K562 (cell line): ENCODE data around the gene PAQR4. TPM values are rescaled to one million over a fixed set of nuclear protein-coding genes. Genes with fewer than 3 reads are reported as not detected.

Experiments used
- CBFA2T3 ChIP-seq: fragments of 450-650 bp; IDR thresholded peaks from 2 replicates; pipeline ENCODE4 v1.6.1; 2017
- CHD1 ChIP-seq: fragments of 200-600 bp; sonication (generic); IDR thresholded peaks from one replicate; pipeline ENCODE4 v1.6.1; 2012; ENCODE audit warnings: mild to moderate bottlenecking, moderate library complexity, low read length, inconsistent platforms
- ELF4 ChIP-seq: fragments of 450-650 bp; formaldehyde crosslinking; IDR thresholded peaks from 2 replicates; pipeline ENCODE4 v1.4.0; 2022; ENCODE audit warnings: missing genetic modification characterization
- ELK1 ChIP-seq: sonication (generic); formaldehyde crosslinking; IDR thresholded peaks from 2 replicates; pipeline ENCODE4 v1.8.1; 2022; ENCODE audit warnings: missing genetic modification reagents
- FUS ChIP-seq: fragments of 200-400 bp; formaldehyde crosslinking; optimal IDR thresholded peaks from 2 replicates; pipeline ENCODE3; 2017; ENCODE audit warnings: low read depth, low read length
- GTF2E2 ChIP-seq: fragments of 200-800 bp; sonication (Bioruptor generic); IDR thresholded peaks from 2 replicates; pipeline ENCODE4 v1.6.1; 2016; ENCODE audit warnings: missing genetic modification characterization, missing compliant biosample characterization
- KDM5B ChIP-seq: fragments of 200-600 bp; sonication (generic); IDR thresholded peaks from 2 replicates; pipeline ENCODE4 v1.6.1; 2012; ENCODE audit warnings: low read depth, mild to moderate bottlenecking, moderate library complexity, low read length, control low read depth, inconsistent platforms; ENCODE audit not compliant: insufficient replicate concordance
- MGA ChIP-seq: fragments of 450-650 bp; IDR thresholded peaks from 2 replicates; pipeline ENCODE4 v1.6.1; 2016; ENCODE audit warnings: mild to moderate bottlenecking, moderate library complexity
- POLR2AphosphoS5 ChIP-seq: IDR thresholded peaks from 2 replicates; pipeline ENCODE4 v1.6.1; 2011; ENCODE audit warnings: mild to moderate bottlenecking, low read depth, low read length, moderate library complexity; ENCODE audit not compliant: control insufficient read depth, insufficient read depth
- ZFPM2 ChIP-seq: fragments of 250-450 bp; sonication (Bioruptor Pico); IDR thresholded peaks from 2 replicates; pipeline ENCODE4 v1.5.1; 2022; ENCODE audit warnings: mild to moderate bottlenecking
- ZNF133 ChIP-seq: fragments of 250-450 bp; sonication (Bioruptor Pico); IDR thresholded peaks from 2 replicates; pipeline ENCODE4 v1.4.0; 2020; ENCODE audit warnings: mild to moderate bottlenecking
- ZNF764 ChIP-seq: fragments of 250-450 bp; sonication (Bioruptor Pico); IDR thresholded peaks from 2 replicates; pipeline ENCODE4 v1.4.0; 2020; ENCODE audit warnings: low read depth, mild to moderate bottlenecking, moderate library complexity
- polyA plus RNA-seq, 8 experiments: library from polyadenylated mRNA; depleted of rRNA in 4 of 8; stranded (reverse) in 5 of 8; unstranded in 3 of 8; fragments of >200 nt; fragmentation: Nextera tagmentation in 2 of 8; fragmentation: Illumina TruSeq in 1 of 8; extraction: Ambion mirVana in 2 of 8; extraction: Trizol in 1 of 8; gene quantifications; 2 replicates each; pipeline versions ENCODE4 v1.2.1 to v1.2.3, GENCODE V29; 2011 to 2014; ENCODE audit warnings: inconsistent platforms in 1 of 8, missing spikeins in 1 of 8
- total RNA-seq, 7 experiments: library from RNA; depleted of rRNA in 6 of 7; stranded (reverse); fragments of >200 nt in 6 of 7; fragmentation: Illumina TruSeq in 2 of 7; extraction: Trizol in 2 of 7; gene quantifications; 2 replicates each; pipeline versions ENCODE4 v1.2.1 to v1.2.3, GENCODE V29; 2011 to 2021; ENCODE audit warnings: low replicate concordance in 1 of 7
- TF ChIP-seq, protein P1 (sequence below): fragments of 250-450 bp; sonication (Bioruptor Pico); IDR thresholded peaks from 2 replicates; pipeline ENCODE4 v1.5.1; 2021; ENCODE audit warnings: mild to moderate bottlenecking

The PAQR4 gene
- total and polyA plus RNA-seq, 9 of the 15 experiments (the other 6 are each of a cell fraction or from before 2014, with no cell fraction given), result 0.62 to 40.4 (median 19.5) TPM

DNA sequence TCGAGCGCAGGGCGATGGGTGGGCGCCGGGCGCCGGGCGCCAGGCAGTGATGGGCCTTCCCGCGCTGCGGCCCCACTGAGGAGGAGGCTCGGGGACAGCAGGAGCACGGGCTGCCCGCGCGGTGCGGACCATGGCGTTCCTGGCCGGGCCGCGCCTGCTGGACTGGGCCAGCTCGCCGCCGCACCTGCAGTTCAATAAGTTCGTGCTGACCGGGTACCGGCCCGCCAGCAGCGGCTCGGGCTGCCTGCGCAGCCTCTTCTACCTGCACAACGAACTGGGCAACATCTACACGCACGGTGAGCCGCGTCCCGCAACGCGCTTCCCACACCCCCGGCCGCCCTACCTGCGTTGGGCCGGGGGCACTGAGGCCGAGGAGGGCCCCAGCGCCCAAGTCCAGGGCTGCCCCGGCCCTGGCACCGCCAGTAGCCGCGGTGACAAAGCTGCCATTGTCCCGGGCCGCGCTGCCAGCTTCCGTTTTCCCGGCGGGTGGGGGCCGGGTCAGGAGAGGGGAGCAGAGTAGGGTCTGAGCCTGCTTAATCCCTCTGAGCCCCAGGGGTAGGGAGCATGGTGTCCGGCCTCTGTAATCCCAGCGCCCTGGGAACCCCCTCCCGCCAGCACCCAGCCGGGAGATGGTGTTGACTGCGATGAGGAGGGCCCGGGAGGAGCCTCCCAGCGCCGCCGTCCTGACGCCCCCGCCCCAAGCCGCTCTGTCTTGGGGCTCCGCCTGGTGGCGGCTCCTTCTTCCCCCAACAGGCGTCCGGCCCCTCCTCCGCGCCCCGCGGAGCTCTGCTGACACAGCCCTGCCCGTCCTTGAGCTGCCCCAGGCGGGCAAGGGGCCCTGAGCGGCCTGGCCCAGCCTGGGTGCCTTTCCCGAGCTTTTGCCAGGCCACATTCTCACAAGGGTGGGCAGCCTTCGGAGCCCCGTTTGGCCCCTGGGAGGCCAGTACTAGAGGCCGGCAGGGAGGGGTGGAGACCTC lies 685 bp downstream of the PAQR4 start (continued):
- TF ChIP-seq MGA, result no peak
- TF ChIP-seq ELF4 (CRISPR knock-in tag), result 0 out of 2 replicates have a peak, but pooled peaks have one; percentile 2
- no peak for TF ChIP-seq CBFA2T3
- TF ChIP-seq GTF2E2, result no peak
- TF ChIP-seq CHD1, result peak; percentile 88
- TF ChIP-seq, protein P1, sequence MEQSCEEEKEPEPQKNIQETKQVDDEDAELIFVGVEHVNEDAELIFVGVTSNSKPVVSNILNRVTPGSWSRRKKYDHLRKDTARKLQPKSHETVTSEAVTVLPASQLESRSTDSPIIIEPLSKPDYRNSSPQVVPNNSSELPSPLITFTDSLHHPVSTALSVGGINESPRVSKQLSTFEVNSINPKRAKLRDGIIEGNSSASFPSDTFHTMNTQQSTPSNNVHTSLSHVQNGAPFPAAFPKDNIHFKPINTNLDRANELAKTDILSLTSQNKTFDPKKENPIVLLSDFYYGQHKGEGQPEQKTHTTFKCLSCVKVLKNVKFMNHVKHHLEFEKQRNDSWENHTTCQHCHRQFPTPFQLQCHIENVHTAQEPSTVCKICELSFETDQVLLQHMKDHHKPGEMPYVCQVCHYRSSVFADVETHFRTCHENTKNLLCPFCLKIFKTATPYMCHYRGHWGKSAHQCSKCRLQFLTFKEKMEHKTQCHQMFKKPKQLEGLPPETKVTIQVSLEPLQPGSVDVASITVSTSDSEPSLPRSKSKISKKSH (CRISPR knock-in tag), result no peak
- no peak for TF ChIP-seq ELK1 (CRISPR knock-in tag)
- TF ChIP-seq ZFPM2 (CRISPR knock-in tag), result 0 out of 2 replicates have a peak, but pooled peaks have one; percentile 36
- no peak for TF ChIP-seq ZNF764 (CRISPR knock-in tag)
- TF ChIP-seq KDM5B, result peak; percentile 37
- peak; percentile 80 for TF ChIP-seq FUS
- TF ChIP-seq POLR2AphosphoS5, result peak; percentile 51
- TF ChIP-seq ZNF133 (CRISPR knock-in tag), result no peak
